Mesothelial cell of epicardium (in vitro differentiated cells): ENCODE data around the gene SECTM1. TPM values are rescaled to one million over a fixed set of nuclear protein-coding genes. Genes with fewer than 3 reads are reported as not detected.
"Not testable (repeated sequence)": the region's sequence is repeated elsewhere in the genome, so short reads cannot be mapped to it uniquely, and the experiment has no call there.

Source experiments
- DNase-seq, 2 experiments: peaks; one replicate each; pipeline ENCODE4 v3.0.0; 2021; ENCODE audit warnings: low spot score in 2 of 2; ENCODE audit not compliant: unreplicated experiment in 2 of 2
- H3K27ac Mint-ChIP-seq: 2 replicates; pipeline ENCODE4 v1.8.0; 2021; ENCODE audit warnings: mixed read lengths
- H3K27me3 Mint-ChIP-seq: 2 replicates; pipeline ENCODE4 v1.8.0; 2021; ENCODE audit warnings: low read depth, mixed read lengths
- H3K36me3 Mint-ChIP-seq: 2 replicates; pipeline ENCODE4 v1.8.0; 2021; ENCODE audit warnings: mixed read lengths
- H3K4me1 Mint-ChIP-seq: 2 replicates; pipeline ENCODE4 v1.8.0; 2021; ENCODE audit warnings: mixed read lengths
- H3K4me3 Mint-ChIP-seq: 2 replicates; pipeline ENCODE4 v1.8.0; 2021; ENCODE audit warnings: mild to moderate bottlenecking, moderate library complexity, mixed read lengths
- H3K9me3 Mint-ChIP-seq: 2 replicates; pipeline ENCODE4 v1.8.0; 2021; ENCODE audit warnings: mixed read lengths
- CTCF ChIP-seq: fragments of 200-600 bp; sonication (generic); IDR thresholded peaks from one replicate; pipeline ENCODE4 v1.5.0; 2021; ENCODE audit warnings: antibody characterized with exemption; ENCODE audit not compliant: unreplicated experiment
- total RNA-seq: library from RNA; stranded (reverse); gene quantifications from 3 replicates; pipeline ENCODE4 v1.2.1, GENCODE V29; 2021

Gene SECTM1
- total RNA-seq, 1 donor from 2014 or later = 7.0 TPM

GRCh38 chr17:82373731-82374625, 40.4 kb upstream of the SECTM1 start:
- Mint-ChIP-seq H3K36me3 (no peaks in the 10 kb centered on the region), H3K27ac (no peak overlapping the region), H3K4me3 (no peak overlapping the region), H3K27me3 (peaks cover 13% of the 10 kb centered on the region), H3K9me3 (no peaks in the 10 kb centered on the region), H3K4me1 (peaks cover 20% of the 10 kb centered on the region)
- no peak for DNase-seq
- TF ChIP-seq CTCF = no peak

GRCh38 chr17:82373072-82373452, 39.5 kb upstream of the SECTM1 start:
- Mint-ChIP-seq H3K4me3 (peak overlapping the region; percentile 63), H3K27me3 (peaks cover 10% of the 10 kb centered on the region)

GRCh38 chr17:82372249-82373071, 38.9 kb upstream of the SECTM1 start:
- Mint-ChIP-seq H3K36me3 (no peaks in the 10 kb centered on the region), H3K4me1 (peaks cover 28% of the 10 kb centered on the region), H3K9me3 (no peaks in the 10 kb centered on the region), H3K27me3 (peaks cover 10% of the 10 kb centered on the region), H3K4me3 (peak overlapping the region; percentile 63), H3K27ac (peak overlapping the region; percentile 25)
- DNase-seq = no peak
- TF ChIP-seq CTCF = no peak

More at GRCh38 chr17:82373072-82373452, 39.5 kb upstream of the SECTM1 start:
- not testable (repeated sequence) for H3K9me3 Mint-ChIP-seq, DNase-seq, H3K36me3 Mint-ChIP-seq
- Mint-ChIP-seq H3K27ac (peak overlapping the region; percentile 13), H3K4me1 (peaks cover 22% of the 10 kb centered on the region)

- Mint-ChIP-seq H3K9me3 (no peaks in the 10 kb centered on the region), H3K4me1 (peaks cover 35% of the 10 kb centered on the region), H3K36me3 (no peaks in the 10 kb centered on the region), H3K4me3 (peak within 1 kb of the TSS; percentile 63), H3K27me3 (peaks cover 10% of the 10 kb centered on the region), H3K27ac (peak within 1 kb of the TSS; percentile 25)
- DNase-seq = no peak
- TF ChIP-seq CTCF = no peak
These were observed 38.0 kb upstream of the SECTM1 start, which contains the start of gene UTS2R for GRCh38 chr17:82371333-82372248. Gene UTS2R, plus strand, starts transcription at chr17:82371765. Its CDS starts 2,560 bp downstream, at chr17:82374325.

- Mint-ChIP-seq H3K36me3 (no peaks in the 10 kb centered on the region), H3K27ac (no peak overlapping the region), H3K4me3 (peak overlapping the region; percentile 53), H3K27me3 (peaks cover 10% of the 10 kb centered on the region), H3K9me3 (no peaks in the 10 kb centered on the region), H3K4me1 (peaks cover 37% of the 10 kb centered on the region)
- no peak for DNase-seq
- TF ChIP-seq CTCF = no peak
These were observed 37.1 kb upstream of the SECTM1 start for GRCh38 chr17:82370471-82371332.
